HUDEP-2 (cell line): ENCODE measurements around the gene TMIGD1.
A peak's percentile ranks its signal among the peaks of the same experiment; 100 is the strongest.

Source experiments
- DNase-seq, 76 experiments: peaks; one replicate each; lab custom pipeline; 2025; ENCODE audit not compliant: unreplicated experiment in 76 of 76; lab: John Stamatoyannopoulos, UW

TMIGD1 gene

GRCh38 chr17:30336369-30337171, 2.7 kb upstream of the TMIGD1 start:
- peak in 55 of 76 experiments; percentile 8 to 68 (median 38) for DNase-seq

GRCh38 chr17:30334421-30334820, 564 bp upstream of the TMIGD1 start:
- no peak for DNase-seq

- no peak for DNase-seq
Measured at GRCh38 chr17:30332057-30332542, 1.8 kb downstream of the TMIGD1 start.

GRCh38 chr17:30326809-30327208, 7.0 kb downstream of the TMIGD1 start:
- no peak for DNase-seq

- DNase-seq = no peak
Measured at GRCh38 chr17:30324723-30325122, 9.1 kb downstream of the TMIGD1 start.

GRCh38 chr17:30323895-30324319, 9.9 kb downstream of the TMIGD1 start:
- peak in 34 of 76 experiments; percentile 2 to 64 (median 24) for DNase-seq

GRCh38 chr17:30323262-30323894, 10.5 kb downstream of the TMIGD1 start:
- DNase-seq = peak in 1 of 76 experiments; percentile 4

- no peak for DNase-seq
Measured at GRCh38 chr17:30321314-30321713, 12.5 kb downstream of the TMIGD1 start.

- DNase-seq = no peak
Measured at GRCh38 chr17:30318155-30318554, 15.7 kb downstream of the TMIGD1 start.

GRCh38 chr17:30316736-30317135, 17.1 kb downstream of the TMIGD1 start:
- no peak for DNase-seq

- no peak for DNase-seq
Measured at GRCh38 chr17:30315106-30315505, 18.8 kb downstream of the TMIGD1 start.

- DNase-seq = no peak
Measured at GRCh38 chr17:30314474-30314873, 19.4 kb downstream of the TMIGD1 start.

GRCh38 chr17:30312226-30312625, 21.6 kb downstream of the TMIGD1 start:
- no peak for DNase-seq

- no peak for DNase-seq
Measured at GRCh38 chr17:30310562-30310961, 23.3 kb downstream of the TMIGD1 start.

GRCh38 chr17:30309591-30309990, 24.3 kb downstream of the TMIGD1 start:
- no peak for DNase-seq

- no peak for DNase-seq
Measured at GRCh38 chr17:30308406-30308805, 25.5 kb downstream of the TMIGD1 start.

GRCh38 chr17:30304778-30305177, 29.1 kb downstream of the TMIGD1 start:
- DNase-seq = no peak

- DNase-seq = no peak
Measured at GRCh38 chr17:30302241-30302640, 31.6 kb downstream of the TMIGD1 start.

GRCh38 chr17:30300818-30301217, 33.0 kb downstream of the TMIGD1 start:
- DNase-seq = no peak

- DNase-seq = no peak
Measured at GRCh38 chr17:30299000-30299399, 34.9 kb downstream of the TMIGD1 start.

GRCh38 chr17:30297715-30298114, 36.1 kb downstream of the TMIGD1 start:
- no peak for DNase-seq
